WTC11 (cell line): Measurements from ENCODE around the gene ENTR1. TPM values are rescaled to one million over a fixed set of nuclear protein-coding genes. Genes with fewer than 3 reads are reported as not detected.

Experiments
- ATAC-seq: fragments of 200-7000 bp; cut with Tn5 transposase; 2 replicates; pipeline ENCODE4 v1.10.0; 2021; ENCODE audit warnings: mild to moderate bottlenecking, moderate library complexity
- CTCF ChIA-PET: fragments of 300-600 bp; sonication (Branson Sonifier 250); formaldehyde crosslinking; loops from one replicate; lab custom pipeline; 2021; ENCODE audit warnings: antibody characterized with exemption; lab: Charles Lee
- POLR2A ChIA-PET: fragments of 350-600 bp; sonication (Branson Sonifier 250); formaldehyde crosslinking; loops from one replicate; lab custom pipeline; 2021; ENCODE audit warnings: antibody characterized with exemption; lab: Charles Lee
- DNase-seq: peaks from one replicate; pipeline ENCODE4 v3.0.0; 2021; ENCODE audit warnings: low spot score
- H3K27ac Mint-ChIP-seq: 2 replicates; pipeline ENCODE4 v1.8.0; 2021; ENCODE audit warnings: mixed read lengths
- H3K27me3 Mint-ChIP-seq: 2 replicates; pipeline ENCODE4 v1.8.0; 2021; ENCODE audit warnings: low read depth, mild to moderate bottlenecking, moderate library complexity, mixed read lengths
- H3K36me3 Mint-ChIP-seq: 2 replicates; pipeline ENCODE4 v1.8.0; 2021; ENCODE audit warnings: mixed read lengths
- H3K4me1 Mint-ChIP-seq: 2 replicates; pipeline ENCODE4 v1.8.0; 2022; ENCODE audit warnings: mixed read lengths
- H3K4me3 Mint-ChIP-seq: 2 replicates; pipeline ENCODE4 v1.8.0; 2021; ENCODE audit warnings: mild to moderate bottlenecking, moderate library complexity, mixed read lengths
- H3K9me3 Mint-ChIP-seq: 2 replicates; pipeline ENCODE4 v1.8.0; 2021; ENCODE audit warnings: mixed read lengths
- ARID4B ChIP-seq: sonication (generic); formaldehyde crosslinking; IDR thresholded peaks from 2 replicates; pipeline ENCODE4 v1.8.0; 2023; ENCODE audit warnings: missing genetic modification reagents, mild to moderate bottlenecking, borderline replicate concordance
- CBFB ChIP-seq: sonication (generic); formaldehyde crosslinking; IDR thresholded peaks from 2 replicates; pipeline ENCODE4 v1.8.1; 2022; ENCODE audit warnings: mild to moderate bottlenecking, low read depth, missing genetic modification reagents
- CREB1 ChIP-seq: sonication (generic); formaldehyde crosslinking; IDR thresholded peaks from 2 replicates; pipeline ENCODE4 v1.8.0; 2023; ENCODE audit warnings: mild to moderate bottlenecking, missing genetic modification reagents
- IRF2 ChIP-seq: sonication (generic); formaldehyde crosslinking; IDR thresholded peaks from 2 replicates; pipeline ENCODE4 v1.8.0; 2022; ENCODE audit warnings: low read depth, missing genetic modification reagents, borderline replicate concordance
- JAZF1 ChIP-seq: fragments of 250-450 bp; sonication (Bioruptor Pico); IDR thresholded peaks from 2 replicates; pipeline ENCODE4 v1.9.0; 2021; ENCODE audit warnings: moderate library complexity, mild to moderate bottlenecking, inconsistent platforms
- PREB ChIP-seq: sonication (generic); formaldehyde crosslinking; IDR thresholded peaks from 2 replicates; pipeline ENCODE4 v1.8.1; 2022; ENCODE audit warnings: mild to moderate bottlenecking, missing genetic modification reagents, moderate library complexity, borderline replicate concordance
- ZBTB21 ChIP-seq: sonication (generic); formaldehyde crosslinking; IDR thresholded peaks from 2 replicates; pipeline ENCODE4 v1.8.1; 2023; ENCODE audit warnings: mild to moderate bottlenecking, missing genetic modification reagents, borderline replicate concordance
- ZNF121 ChIP-seq: sonication (generic); formaldehyde crosslinking; IDR thresholded peaks from 2 replicates; pipeline ENCODE4 v1.8.0; 2023; ENCODE audit warnings: missing genetic modification reagents
- ZNF138 ChIP-seq: sonication (generic); formaldehyde crosslinking; conservative IDR thresholded peaks from 2 replicates; pipeline ENCODE4 v1.8.1; 2022; ENCODE audit warnings: mild to moderate bottlenecking, moderate library complexity, missing genetic modification reagents
- ZNF219 ChIP-seq: sonication (generic); formaldehyde crosslinking; IDR thresholded peaks from 2 replicates; pipeline ENCODE4 v1.8.0; 2023; ENCODE audit warnings: missing genetic modification reagents, mild to moderate bottlenecking, borderline replicate concordance
- ZNF232 ChIP-seq: sonication (generic); formaldehyde crosslinking; IDR thresholded peaks from 2 replicates; pipeline ENCODE4 v1.8.0; 2022; ENCODE audit warnings: mild to moderate bottlenecking, missing genetic modification reagents
- ZNF263 ChIP-seq: sonication (generic); formaldehyde crosslinking; IDR thresholded peaks from 2 replicates; pipeline ENCODE4 v1.8.1; 2022; ENCODE audit warnings: low read depth, mild to moderate bottlenecking, moderate library complexity, missing genetic modification reagents
- ZNF317 ChIP-seq: sonication (generic); formaldehyde crosslinking; IDR thresholded peaks from 2 replicates; pipeline ENCODE4 v1.8.1; 2023; ENCODE audit warnings: low read depth, mild to moderate bottlenecking, moderate library complexity, missing genetic modification reagents, borderline replicate concordance
- ZNF512 ChIP-seq: sonication (generic); formaldehyde crosslinking; IDR thresholded peaks from 2 replicates; pipeline ENCODE4 v1.8.1; 2022; ENCODE audit warnings: missing genetic modification reagents, borderline replicate concordance
- ZNF671 ChIP-seq: fragments of 250-450 bp; sonication (Bioruptor Pico); IDR thresholded peaks from 2 replicates; pipeline ENCODE4 v1.8.0; 2021; ENCODE audit warnings: mild to moderate bottlenecking
- total RNA-seq: library from RNA; stranded (reverse); gene quantifications from 3 replicates; pipeline ENCODE4 v1.2.3, GENCODE V29; 2021
- TF ChIP-seq, protein P1 (sequence below): fragments of 250-450 bp; sonication (Bioruptor Pico); IDR thresholded peaks from 2 replicates; pipeline ENCODE4 v1.9.0; 2021; ENCODE audit warnings: mild to moderate bottlenecking
- TF ChIP-seq, protein P2 (sequence below): sonication (generic); formaldehyde crosslinking; IDR thresholded peaks from 2 replicates; pipeline ENCODE4 v1.8.1; 2023; ENCODE audit warnings: mild to moderate bottlenecking, moderate library complexity, missing genetic modification reagents
- TF ChIP-seq, protein P3 (sequence below): fragments of 250-450 bp; sonication (Bioruptor Pico); conservative IDR thresholded peaks from 2 replicates; pipeline ENCODE4 v1.9.0; 2021; ENCODE audit warnings: mild to moderate bottlenecking
- TF ChIP-seq, protein P4 (sequence below): sonication (generic); formaldehyde crosslinking; conservative IDR thresholded peaks from 2 replicates; pipeline ENCODE4 v1.8.1; 2023; ENCODE audit warnings: mild to moderate bottlenecking, low read depth, missing genetic modification reagents, moderate library complexity
- TF ChIP-seq, protein P5 (sequence below): fragments of 250-450 bp; sonication (Bioruptor Pico); IDR thresholded peaks from 2 replicates; pipeline ENCODE4 v1.9.0; 2021; ENCODE audit warnings: moderate library complexity, mild to moderate bottlenecking, inconsistent platforms, borderline replicate concordance

Gene ENTR1
- total RNA-seq, 1 experiment from 2014 or later: 140 TPM

DNA sequence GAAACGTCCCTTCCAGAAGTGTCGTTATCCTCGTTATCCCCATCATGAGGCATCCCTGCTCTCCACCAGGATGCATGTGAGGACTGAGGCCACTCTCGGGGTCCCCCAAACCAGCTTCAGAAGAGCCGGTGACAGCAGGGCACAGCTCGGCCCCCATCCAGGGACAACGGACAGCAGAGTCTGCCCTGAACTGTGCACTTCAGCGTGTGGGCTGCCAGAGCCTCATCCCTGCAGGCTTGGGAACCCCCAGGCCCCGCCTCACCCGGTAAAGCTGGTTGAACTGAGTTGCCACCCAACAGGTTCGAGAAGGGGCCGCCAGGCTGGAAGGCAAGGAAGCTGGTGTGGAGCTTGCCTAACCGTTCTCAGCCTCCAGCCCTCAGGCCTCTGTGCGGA lies 36.2 kb downstream of the ENTR1 start:
- POLR2A ChIA-PET: no interaction called here
- H3K36me3 Mint-ChIP-seq: no peaks in the 10 kb centered on the region
- H3K9me3 Mint-ChIP-seq: no peaks in the 10 kb centered on the region
- CTCF ChIA-PET: interaction anchor here (1.8 to 2.6 kb wide), 2 partner anchors 10 to 28 kb away, joined by 7 to 14 read pairs; partner anchors contain the start of gene DNLZ
- H3K4me1 Mint-ChIP-seq: no peaks in the 10 kb centered on the region
- ATAC-seq (no peak), DNase-seq (no peak)
- peak overlapping the region; percentile 53; the same call in 1 of the 2 replicates for H3K27ac Mint-ChIP-seq
- no peaks in the 10 kb centered on the region for H3K27me3 Mint-ChIP-seq
- H3K4me3 Mint-ChIP-seq: no peak overlapping the region
- TF ChIP-seq ZBTB21 (CRISPR knock-in tag): no peak
- TF ChIP-seq, protein P1, sequence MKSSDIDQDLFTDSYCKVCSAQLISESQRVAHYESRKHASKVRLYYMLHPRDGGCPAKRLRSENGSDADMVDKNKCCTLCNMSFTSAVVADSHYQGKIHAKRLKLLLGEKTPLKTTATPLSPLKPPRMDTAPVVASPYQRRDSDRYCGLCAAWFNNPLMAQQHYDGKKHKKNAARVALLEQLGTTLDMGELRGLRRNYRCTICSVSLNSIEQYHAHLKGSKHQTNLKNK: no peak
- TF ChIP-seq IRF2 (CRISPR knock-in tag): no peak
- TF ChIP-seq ZNF263: no peak
- TF ChIP-seq ARID4B (CRISPR knock-in tag): no peak
- no peak for TF ChIP-seq ZNF219 (CRISPR knock-in tag)
- no peak for TF ChIP-seq ZNF138 (CRISPR knock-in tag)
- no peak for TF ChIP-seq ZNF671
- TF ChIP-seq, protein P2, sequence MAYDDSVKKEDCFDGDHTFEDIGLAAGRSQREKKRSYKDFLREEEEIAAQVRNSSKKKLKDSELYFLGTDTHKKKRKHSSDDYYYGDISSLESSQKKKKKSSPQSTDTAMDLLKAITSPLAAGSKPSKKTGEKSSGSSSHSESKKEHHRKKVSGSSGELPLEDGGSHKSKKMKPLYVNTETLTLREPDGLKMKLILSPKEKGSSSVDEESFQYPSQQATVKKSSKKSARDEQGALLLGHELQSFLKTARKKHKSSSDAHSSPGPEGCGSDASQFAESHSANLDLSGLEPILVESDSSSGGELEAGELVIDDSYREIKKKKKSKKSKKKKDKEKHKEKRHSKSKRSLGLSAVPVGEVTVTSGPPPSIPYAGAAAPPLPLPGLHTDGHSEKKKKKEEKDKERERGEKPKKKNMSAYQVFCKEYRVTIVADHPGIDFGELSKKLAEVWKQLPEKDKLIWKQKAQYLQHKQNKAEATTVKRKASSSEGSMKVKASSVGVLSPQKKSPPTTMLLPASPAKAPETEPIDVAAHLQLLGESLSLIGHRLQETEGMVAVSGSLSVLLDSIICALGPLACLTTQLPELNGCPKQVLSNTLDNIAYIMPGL (CRISPR knock-in tag): no peak
- TF ChIP-seq, protein P3, sequence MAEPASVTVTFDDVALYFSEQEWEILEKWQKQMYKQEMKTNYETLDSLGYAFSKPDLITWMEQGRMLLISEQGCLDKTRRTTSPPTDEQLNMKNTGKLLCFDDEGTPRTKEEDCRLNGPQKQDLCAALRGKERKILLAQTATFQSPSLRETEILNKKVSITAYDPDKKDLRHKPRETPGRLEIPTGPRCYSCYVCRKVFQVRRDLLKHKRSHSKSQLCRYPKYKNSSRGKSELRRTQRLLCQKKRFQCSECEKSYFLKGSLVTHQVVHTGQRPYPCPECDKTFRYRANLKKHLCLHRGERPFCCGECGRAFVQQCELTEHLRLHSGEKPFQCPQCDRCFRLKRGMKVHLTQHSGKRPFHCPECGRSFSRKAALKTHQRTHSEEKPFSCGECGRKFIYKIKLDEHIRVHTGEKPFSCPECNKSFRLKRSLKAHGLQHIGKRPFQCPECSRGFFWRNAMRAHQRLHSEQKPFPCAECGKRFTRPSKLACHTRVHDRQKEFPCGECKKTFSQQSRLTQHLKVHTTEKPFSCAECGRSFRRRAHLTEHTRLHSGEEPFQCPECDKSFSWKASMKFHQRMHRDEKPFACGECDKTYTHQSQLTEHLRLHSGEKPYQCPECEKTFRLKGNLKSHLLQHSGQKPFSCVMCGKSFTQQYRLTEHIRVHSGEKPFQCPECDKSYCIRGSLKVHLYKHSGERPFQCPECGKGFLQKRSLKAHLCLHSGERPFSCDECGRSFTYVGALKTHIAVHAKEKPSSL: no peak
- no peak for TF ChIP-seq PREB (CRISPR knock-in tag)
- no peak for TF ChIP-seq ZNF232 (CRISPR knock-in tag)
- TF ChIP-seq ZNF317 (CRISPR knock-in tag): no peak
- TF ChIP-seq ZNF512 (CRISPR knock-in tag): no peak
- TF ChIP-seq, protein P4, sequence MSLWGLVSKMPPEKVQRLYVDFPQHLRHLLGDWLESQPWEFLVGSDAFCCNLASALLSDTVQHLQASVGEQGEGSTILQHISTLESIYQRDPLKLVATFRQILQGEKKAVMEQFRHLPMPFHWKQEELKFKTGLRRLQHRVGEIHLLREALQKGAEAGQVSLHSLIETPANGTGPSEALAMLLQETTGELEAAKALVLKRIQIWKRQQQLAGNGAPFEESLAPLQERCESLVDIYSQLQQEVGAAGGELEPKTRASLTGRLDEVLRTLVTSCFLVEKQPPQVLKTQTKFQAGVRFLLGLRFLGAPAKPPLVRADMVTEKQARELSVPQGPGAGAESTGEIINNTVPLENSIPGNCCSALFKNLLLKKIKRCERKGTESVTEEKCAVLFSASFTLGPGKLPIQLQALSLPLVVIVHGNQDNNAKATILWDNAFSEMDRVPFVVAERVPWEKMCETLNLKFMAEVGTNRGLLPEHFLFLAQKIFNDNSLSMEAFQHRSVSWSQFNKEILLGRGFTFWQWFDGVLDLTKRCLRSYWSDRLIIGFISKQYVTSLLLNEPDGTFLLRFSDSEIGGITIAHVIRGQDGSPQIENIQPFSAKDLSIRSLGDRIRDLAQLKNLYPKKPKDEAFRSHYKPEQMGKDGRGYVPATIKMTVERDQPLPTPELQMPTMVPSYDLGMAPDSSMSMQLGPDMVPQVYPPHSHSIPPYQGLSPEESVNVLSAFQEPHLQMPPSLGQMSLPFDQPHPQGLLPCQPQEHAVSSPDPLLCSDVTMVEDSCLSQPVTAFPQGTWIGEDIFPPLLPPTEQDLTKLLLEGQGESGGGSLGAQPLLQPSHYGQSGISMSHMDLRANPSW (CRISPR knock-in tag): no peak
- no peak for TF ChIP-seq JAZF1 (CRISPR knock-in tag)
- TF ChIP-seq, protein P5, sequence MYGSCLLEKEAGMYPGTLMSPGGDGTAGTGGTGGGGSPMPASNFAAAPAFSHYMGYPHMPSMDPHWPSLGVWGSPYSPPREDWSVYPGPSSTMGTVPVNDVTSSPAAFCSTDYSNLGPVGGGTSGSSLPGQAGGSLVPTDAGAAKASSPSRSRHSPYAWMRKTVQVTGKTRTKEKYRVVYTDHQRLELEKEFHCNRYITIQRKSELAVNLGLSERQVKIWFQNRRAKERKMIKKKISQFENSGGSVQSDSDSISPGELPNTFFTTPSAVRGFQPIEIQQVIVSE: no peak
- no peak for TF ChIP-seq CREB1 (CRISPR knock-in tag)
- no peak for TF ChIP-seq CBFB (CRISPR knock-in tag)
- no peak for TF ChIP-seq ZNF121 (CRISPR knock-in tag)
- TF ChIP-seq, all 79 proteins: peak for 0
